Islet of Langerhans (tissue), 1 donor: ENCODE measurements around the gene ZNF672.
"Not testable (repeated sequence)": the region's sequence is repeated elsewhere in the genome, so short reads cannot be mapped to it uniquely, and the experiment has no call there.

Source experiments
- FAIRE-seq: peaks from one replicate; lab custom pipeline; 2011; peaks lifted over from hg19 to GRCh38; lab: Jason Lieb, UNC

ZNF672 gene

GRCh38 chr1:248813546-248813945 lies 24.5 kb upstream of the ZNF672 start:
- FAIRE-seq, result no peak

GRCh38 chr1:248814351-248814750 lies 23.7 kb upstream of the ZNF672 start:
- FAIRE-seq, result no peak

- FAIRE-seq, result no peak
Observed at GRCh38 chr1:248815407-248816034, 22.5 kb upstream of the ZNF672 start.

- FAIRE-seq, result no peak
Observed at GRCh38 chr1:248816042-248816851, 21.8 kb upstream of the ZNF672 start.

- FAIRE-seq, result no peak
Observed at GRCh38 chr1:248817065-248817464, 21.0 kb upstream of the ZNF672 start.

- FAIRE-seq, result no peak
Observed at GRCh38 chr1:248818505-248819374, 19.3 kb upstream of the ZNF672 start.

GRCh38 chr1:248820041-248820585 lies 17.9 kb upstream of the ZNF672 start:
- no peak for FAIRE-seq

GRCh38 chr1:248821101-248821500 lies 16.9 kb upstream of the ZNF672 start:
- no peak for FAIRE-seq

- FAIRE-seq, result no peak
Observed at GRCh38 chr1:248821641-248822040, 16.4 kb upstream of the ZNF672 start.

- FAIRE-seq, result no peak
Observed at GRCh38 chr1:248822148-248823032, 15.6 kb upstream of the ZNF672 start.

- FAIRE-seq, result no peak
Observed at GRCh38 chr1:248823517-248824001, 14.5 kb upstream of the ZNF672 start.

GRCh38 chr1:248824301-248824700 lies 13.7 kb upstream of the ZNF672 start:
- no peak for FAIRE-seq

GRCh38 chr1:248824701-248825100 lies 13.3 kb upstream of the ZNF672 start:
- FAIRE-seq, result no peak

GRCh38 chr1:248825136-248825535 lies 12.9 kb upstream of the ZNF672 start:
- no peak for FAIRE-seq

- no peak for FAIRE-seq
Observed at GRCh38 chr1:248825573-248825908, 12.5 kb upstream of the ZNF672 start.

- FAIRE-seq, result no peak
Observed at GRCh38 chr1:248825909-248826760, 11.9 kb upstream of the ZNF672 start, which contains the start of gene SH3BP5L. Gene SH3BP5L, minus strand, starts transcription at chr1:248825915. Its CDS starts 980 bp downstream, at chr1:248824935.

GRCh38 chr1:248828845-248829244 lies 9.2 kb upstream of the ZNF672 start:
- FAIRE-seq, result no peak

GRCh38 chr1:248830718-248831017 lies 7.4 kb upstream of the ZNF672 start:
- FAIRE-seq, result not testable (repeated sequence)

- FAIRE-seq, result no peak
Observed at GRCh38 chr1:248831842-248832241, 6.2 kb upstream of the ZNF672 start.

- no peak for FAIRE-seq
Observed at GRCh38 chr1:248834343-248834940, 3.6 kb upstream of the ZNF672 start.
